GM12878 (cell line): Measurements from ENCODE around the gene OR2AE1. TPM values are rescaled to one million over a fixed set of nuclear protein-coding genes. Genes with fewer than 3 reads are reported as not detected.

ENCODE experiments used
- ATAC-seq: fragments of 200-7000 bp; cut with Tn5 transposase; 3 replicates; pipeline ENCODE4 v1.9.1; 2020; ENCODE audit warnings: mild to moderate bottlenecking, moderate library complexity
- BruUV-seq: library from RNA; stranded (reverse); fragments of 400-500 nt; replicated peaks from 2 replicates; lab custom pipeline; 2021; lab: Mats Ljungman, UMichigan
- CTCF ChIA-PET: fragments of 300-600 bp; sonication (Branson Sonifier 250); formaldehyde crosslinking; extraction: SDS; loops from one replicate; lab custom pipeline; 2021; ENCODE audit warnings: inconsistent platforms; lab: Yijun Ruan, JAX
- POLR2A ChIA-PET: fragments of 350-600 bp; formaldehyde crosslinking; extraction: SDS; loops from one replicate; lab custom pipeline; 2021; ENCODE audit warnings: inconsistent platforms; lab: Charles Lee
- RAD21 ChIA-PET: fragments of 300-600 bp; sonication (Branson Sonifier 250); formaldehyde crosslinking; loops from one replicate; lab custom pipeline; 2023; ENCODE audit warnings: antibody characterized with exemption; ENCODE audit not compliant: unreplicated experiment; lab: Charles Lee
- SMC1A ChIA-PET: fragments of 300-600 bp; sonication (Branson Sonifier 250); formaldehyde crosslinking; loops from one replicate; lab custom pipeline; 2023; ENCODE audit not compliant: unreplicated experiment, uncharacterized antibody; lab: Charles Lee
- DNase-seq: peaks from one replicate; pipeline ENCODE4 v3.0.0-alpha.2; 2011; ENCODE audit warnings: low read depth, low spot score
- FAIRE-seq: peaks from 3 replicates; lab custom pipeline; 2011; peaks lifted over from hg19 to GRCh38; lab: Jason Lieb, UNC
- H2AFZ ChIP-seq: 2 replicates; pipeline ENCODE4 v1.6.0; 2011; ENCODE audit warnings: low read depth, low read length, control low read depth; ENCODE audit not compliant: control insufficient read depth
- H3K27ac ChIP-seq: 2 replicates; pipeline ENCODE4 v1.5.1; 2011; ENCODE audit warnings: control low read depth; ENCODE audit not compliant: control insufficient read depth, insufficient read depth
- H3K27me3 ChIP-seq, 2 experiments: replicated peaks in 1 of 2; 2 replicates each; pipeline versions ENCODE4 v1.6.0 to v1.6.1; 2011; ENCODE audit warnings: low read length in 1 of 2; ENCODE audit not compliant: control insufficient read depth in 2 of 2, insufficient read depth in 2 of 2
- H3K36me3 ChIP-seq, 2 experiments: 2 replicates each; pipeline ENCODE4 v1.5.1; 2011; ENCODE audit warnings: low read length in 1 of 2; ENCODE audit not compliant: control insufficient read depth in 2 of 2, insufficient read depth in 2 of 2
- H3K4me1 ChIP-seq: 2 replicates; pipeline ENCODE4 v1.6.1; 2011; ENCODE audit warnings: mild to moderate bottlenecking, low read length, moderate library complexity, mixed read lengths; ENCODE audit not compliant: control insufficient read depth, insufficient read depth
- H3K4me2 ChIP-seq: 2 replicates; pipeline ENCODE4 v1.6.0; 2011; ENCODE audit warnings: control low read depth; ENCODE audit not compliant: control insufficient read depth, insufficient read depth
- H3K4me3 ChIP-seq: fragments of 200-600 bp; sonication (generic); 2 replicates; pipeline ENCODE4 v1.5.1; 2016
- H3K79me2 ChIP-seq: 2 replicates; pipeline ENCODE4 v1.6.0; 2011; ENCODE audit warnings: low read length; ENCODE audit not compliant: control insufficient read depth, insufficient read depth
- H3K9ac ChIP-seq: 2 replicates; pipeline ENCODE4 v1.8.0; 2011; ENCODE audit warnings: low read length, control low read depth, mixed read lengths; ENCODE audit not compliant: control insufficient read depth, insufficient read depth
- H3K9me3 ChIP-seq: replicated peaks from 3 replicates; pipeline ENCODE4 v1.5.1; 2011; ENCODE audit warnings: mild to moderate bottlenecking, low read length; ENCODE audit not compliant: control insufficient read depth, insufficient read depth
- H4K20me1 ChIP-seq: 2 replicates; pipeline ENCODE4 v1.6.0; 2011; ENCODE audit not compliant: control insufficient read depth, insufficient read depth
- BRCA1 ChIP-seq: IDR thresholded peaks from 2 replicates; pipeline ENCODE4 v1.6.1; 2011; ENCODE audit warnings: low read depth, low read length, improper control_type of control experiment
- PML ChIP-seq: IDR thresholded peaks from 2 replicates; pipeline ENCODE4 v1.6.1; 2012; ENCODE audit warnings: low read length, inconsistent platforms
- STAT3 ChIP-seq: IDR thresholded peaks from 2 replicates; pipeline ENCODE4 v1.6.1; 2011; ENCODE audit warnings: low read depth, low read length, improper control_type of control experiment
- ZNF274 ChIP-seq: IDR thresholded peaks from one replicate; pipeline ENCODE4 v1.8.0; 2011; ENCODE audit not compliant: insufficient read length, insufficient read depth
- WGBS: methylation state at CpG from one replicate; pipeline ENCODE4 v1.1.6; 2016; ENCODE audit warnings: low lambda C conversion rate; ENCODE audit not compliant: insufficient replicate concordance, insufficient coverage; ENCODE audit errors: missing lambda C conversion rate; 5-methylcytosine and 5-hydroxymethylcytosine counted together
- in situ Hi-C: fragments of 300-500 bp; cut with MboI; formaldehyde crosslinking; loops from 9 replicates; pipeline ENCODE4 v1.14.3; 2018; ENCODE audit warnings: mixed read lengths
- intact Hi-C: fragments of 100-400 bp; cut with micrococcal nuclease; formaldehyde crosslinking; loops from one replicate; pipeline ENCODE4 v1.14.2; 2022; ENCODE audit not compliant: unreplicated experiment
- polyA plus RNA-seq, 11 experiments: library from polyadenylated mRNA; depleted of rRNA in 4 of 11; unstranded in 6 of 11; stranded (reverse) in 5 of 11; fragments of >200 nt; fragmentation: Nextera tagmentation in 4 of 11; fragmentation: Illumina TruSeq in 1 of 11; extraction: Ambion mirVana in 4 of 11; extraction: Trizol in 1 of 11; gene quantifications; 1 replicate in 1 of 11; 2 replicates in 10 of 11; pipeline versions ENCODE4 v1.2.1 to v1.2.3, GENCODE V29; 2011 to 2016; ENCODE audit warnings: inconsistent platforms in 2 of 11, missing spikeins in 2 of 11, low read depth in 1 of 11
- total RNA-seq, 4 experiments: library from RNA; depleted of rRNA in 3 of 4; stranded (reverse); fragments of >200 nt in 3 of 4; fragmentation: Illumina TruSeq in 1 of 4; extraction: Trizol in 1 of 4; gene quantifications; 2 replicates each; pipeline versions ENCODE4 v1.2.1 to v1.2.3, GENCODE V29; 2013 to 2021
- TF ChIP-seq, protein P1 (sequence below): fragments of 450-650 bp; IDR thresholded peaks from 2 replicates; pipeline ENCODE4 v1.6.1; 2016; ENCODE audit warnings: mild to moderate bottlenecking
- TF ChIP-seq, protein P2 (sequence below): IDR thresholded peaks from 2 replicates; pipeline ENCODE4 v1.6.1; 2012; ENCODE audit warnings: mild to moderate bottlenecking, low read depth, low read length

OR2AE1 gene
- total and polyA plus RNA-seq, 10 of the 15 experiments (the other 5 are each of a cell fraction or from before 2014, with no cell fraction given) = 0.05 to 0.34 (median 0.18) TPM; not detected in 4

DNA sequence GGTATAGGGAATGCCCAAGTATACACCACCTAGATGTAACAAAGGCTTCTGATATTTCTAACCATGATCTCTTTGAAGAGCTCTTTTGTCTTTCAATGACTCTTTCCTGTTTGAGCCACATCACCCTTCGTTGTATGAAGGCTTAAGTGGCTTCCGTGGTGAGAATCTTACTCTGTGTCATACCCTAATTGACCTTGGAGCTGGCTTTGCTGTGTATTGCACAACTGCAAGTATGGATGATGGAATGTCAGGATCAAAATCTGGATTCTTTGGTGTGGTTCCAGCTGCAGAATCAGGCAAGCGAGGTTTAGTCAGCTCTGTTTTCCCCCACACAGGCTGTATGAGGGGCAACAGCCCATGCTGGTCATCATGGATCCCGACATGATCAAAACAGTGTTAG is 33.0 kb downstream of the OR2AE1 start:
- intact Hi-C loops = no loop called here
- ChIA-PET RAD21 (no interaction called here), SMC1A (no interaction called here), CTCF (no interaction called here), POLR2A (no interaction called here)
- in situ Hi-C loops = no loop called here
- no peak for ATAC-seq
- no peak for FAIRE-seq
- no peaks in the 10 kb centered on the region for H3K79me2 ChIP-seq
- no peaks in the 10 kb centered on the region for H3K36me3 ChIP-seq
- H3K27ac ChIP-seq = no peak overlapping the region
- H3K4me1 ChIP-seq = no peaks in the 10 kb centered on the region
- no peak overlapping the region for H3K4me2 ChIP-seq
- H3K9ac ChIP-seq = no peak overlapping the region
- no peak overlapping the region for H2AFZ ChIP-seq
- WGBS = 17% methylated on average over 4 of the region's 4 CpGs
- no peak for DNase-seq
- no peaks in the 10 kb centered on the region; a peak in 2 of 4 replicates for H3K27me3 ChIP-seq
- no peak for TF ChIP-seq ZNF274
- TF ChIP-seq, protein P1, sequence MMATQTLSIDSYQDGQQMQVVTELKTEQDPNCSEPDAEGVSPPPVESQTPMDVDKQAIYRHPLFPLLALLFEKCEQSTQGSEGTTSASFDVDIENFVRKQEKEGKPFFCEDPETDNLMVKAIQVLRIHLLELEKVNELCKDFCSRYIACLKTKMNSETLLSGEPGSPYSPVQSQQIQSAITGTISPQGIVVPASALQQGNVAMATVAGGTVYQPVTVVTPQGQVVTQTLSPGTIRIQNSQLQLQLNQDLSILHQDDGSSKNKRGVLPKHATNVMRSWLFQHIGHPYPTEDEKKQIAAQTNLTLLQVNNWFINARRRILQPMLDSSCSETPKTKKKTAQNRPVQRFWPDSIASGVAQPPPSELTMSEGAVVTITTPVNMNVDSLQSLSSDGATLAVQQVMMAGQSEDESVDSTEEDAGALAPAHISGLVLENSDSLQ = no peak
- TF ChIP-seq STAT3 = no peak
- no peak for TF ChIP-seq PML
- TF ChIP-seq, protein P2, sequence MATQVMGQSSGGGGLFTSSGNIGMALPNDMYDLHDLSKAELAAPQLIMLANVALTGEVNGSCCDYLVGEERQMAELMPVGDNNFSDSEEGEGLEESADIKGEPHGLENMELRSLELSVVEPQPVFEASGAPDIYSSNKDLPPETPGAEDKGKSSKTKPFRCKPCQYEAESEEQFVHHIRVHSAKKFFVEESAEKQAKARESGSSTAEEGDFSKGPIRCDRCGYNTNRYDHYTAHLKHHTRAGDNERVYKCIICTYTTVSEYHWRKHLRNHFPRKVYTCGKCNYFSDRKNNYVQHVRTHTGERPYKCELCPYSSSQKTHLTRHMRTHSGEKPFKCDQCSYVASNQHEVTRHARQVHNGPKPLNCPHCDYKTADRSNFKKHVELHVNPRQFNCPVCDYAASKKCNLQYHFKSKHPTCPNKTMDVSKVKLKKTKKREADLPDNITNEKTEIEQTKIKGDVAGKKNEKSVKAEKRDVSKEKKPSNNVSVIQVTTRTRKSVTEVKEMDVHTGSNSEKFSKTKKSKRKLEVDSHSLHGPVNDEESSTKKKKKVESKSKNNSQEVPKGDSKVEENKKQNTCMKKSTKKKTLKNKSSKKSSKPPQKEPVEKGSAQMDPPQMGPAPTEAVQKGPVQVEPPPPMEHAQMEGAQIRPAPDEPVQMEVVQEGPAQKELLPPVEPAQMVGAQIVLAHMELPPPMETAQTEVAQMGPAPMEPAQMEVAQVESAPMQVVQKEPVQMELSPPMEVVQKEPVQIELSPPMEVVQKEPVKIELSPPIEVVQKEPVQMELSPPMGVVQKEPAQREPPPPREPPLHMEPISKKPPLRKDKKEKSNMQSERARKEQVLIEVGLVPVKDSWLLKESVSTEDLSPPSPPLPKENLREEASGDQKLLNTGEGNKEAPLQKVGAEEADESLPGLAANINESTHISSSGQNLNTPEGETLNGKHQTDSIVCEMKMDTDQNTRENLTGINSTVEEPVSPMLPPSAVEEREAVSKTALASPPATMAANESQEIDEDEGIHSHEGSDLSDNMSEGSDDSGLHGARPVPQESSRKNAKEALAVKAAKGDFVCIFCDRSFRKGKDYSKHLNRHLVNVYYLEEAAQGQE = no peak
- TF ChIP-seq BRCA1 = no peak
- no peaks in the 10 kb centered on the region for H3K9me3 ChIP-seq
- no TSS peak for BruUV-seq
- no peaks in the 10 kb centered on the region for H4K20me1 ChIP-seq
- no peak overlapping the region for H3K4me3 ChIP-seq
